Left ventricle myocardium inferior (tissue), 1 donor: ENCODE measurements around the gene FMN1. TPM values are rescaled to one million over a fixed set of nuclear protein-coding genes. Genes with fewer than 3 reads are reported as not detected.
A peak's percentile ranks its signal among the peaks of the same experiment; 100 is the strongest.

Source experiments
- DNase-seq: peaks from one replicate; pipeline ENCODE4 v3.0.0-alpha.2; 2020
- H3K27ac ChIP-seq: fragments of 200-600 bp; replicated peaks from 2 replicates; pipeline ENCODE4 v1.8.0; 2021
- H3K27me3 ChIP-seq: fragments of 200-600 bp; 2 replicates; pipeline ENCODE4 v1.8.0; 2021; ENCODE audit warnings: low read depth
- H3K36me3 ChIP-seq: fragments of 200-600 bp; 2 replicates; pipeline ENCODE4 v1.8.0; 2021
- H3K4me1 ChIP-seq: fragments of 200-600 bp; 2 replicates; pipeline ENCODE4 v1.8.0; 2021
- H3K4me3 ChIP-seq: fragments of 200-600 bp; 2 replicates; pipeline ENCODE4 v1.8.0; 2021; ENCODE audit warnings: mild to moderate bottlenecking, moderate library complexity
- H3K9me3 ChIP-seq: fragments of 200-600 bp; replicated peaks from 2 replicates; pipeline ENCODE4 v1.8.0; 2021
- intact Hi-C: fragments of 100-400 bp; cut with micrococcal nuclease; formaldehyde crosslinking; loops from one replicate; pipeline ENCODE4 v1.11.0; 2022
- total RNA-seq: library from RNA; stranded (reverse); fragmentation: NEBNext Ultra II Directional; extraction: Animal tissue kit (Norgen Biotek cat#: 25700); gene quantifications from one replicate; pipeline ENCODE4 v1.2.1, GENCODE V29; 2021
- TF ChIP-seq, protein P1 (sequence below): fragments of 200-600 bp; IDR thresholded peaks from 2 replicates; pipeline ENCODE4 v1.8.0; 2021; ENCODE audit warnings: antibody characterized with exemption, mild to moderate bottlenecking, borderline replicate concordance
- donor health status: DM: no; HTN: yes; CAD: no; lungs with severe emphysema.

Gene FMN1
- total RNA-seq, 1 donor from 2014 or later: 4.5 TPM

DNA sequence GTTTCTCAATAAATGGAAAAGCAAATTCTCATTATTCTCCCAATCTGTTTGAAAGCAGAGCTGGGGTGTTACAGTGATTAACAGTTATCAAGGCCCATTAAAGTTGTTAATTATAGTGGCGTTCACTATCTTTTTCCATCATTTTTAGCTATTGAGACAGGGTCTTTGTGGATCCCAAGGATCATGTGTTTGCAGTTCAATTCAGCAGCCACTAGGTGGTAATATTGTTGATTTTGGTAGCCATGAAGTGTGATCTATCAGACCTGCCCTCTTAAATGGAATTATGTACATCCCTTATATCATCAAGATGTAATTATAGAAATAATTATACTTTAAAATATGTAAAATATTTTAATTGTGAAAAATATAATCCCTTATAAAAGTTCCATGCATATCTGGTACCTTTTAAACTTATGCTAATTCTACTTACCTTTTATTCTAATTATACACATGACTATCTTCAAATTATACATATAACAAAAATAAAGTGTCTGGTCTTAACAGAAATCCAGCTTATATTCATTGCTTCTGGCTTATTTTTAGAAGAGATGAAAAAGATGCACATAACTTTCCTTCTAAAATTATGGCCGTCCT lies 350.3 kb downstream of the FMN1 start:
- Histone ChIP-seq H3K4me1 (no peaks in the 10 kb centered on the region), H3K9me3 (no peaks in the 10 kb centered on the region), H3K27me3 (peaks cover 22% of the 10 kb centered on the region), H3K36me3 (no peaks in the 10 kb centered on the region), H3K27ac (no peak overlapping the region), H3K4me3 (no peak overlapping the region)
- intact Hi-C loops: no loop called here
- TF ChIP-seq, protein P1, sequence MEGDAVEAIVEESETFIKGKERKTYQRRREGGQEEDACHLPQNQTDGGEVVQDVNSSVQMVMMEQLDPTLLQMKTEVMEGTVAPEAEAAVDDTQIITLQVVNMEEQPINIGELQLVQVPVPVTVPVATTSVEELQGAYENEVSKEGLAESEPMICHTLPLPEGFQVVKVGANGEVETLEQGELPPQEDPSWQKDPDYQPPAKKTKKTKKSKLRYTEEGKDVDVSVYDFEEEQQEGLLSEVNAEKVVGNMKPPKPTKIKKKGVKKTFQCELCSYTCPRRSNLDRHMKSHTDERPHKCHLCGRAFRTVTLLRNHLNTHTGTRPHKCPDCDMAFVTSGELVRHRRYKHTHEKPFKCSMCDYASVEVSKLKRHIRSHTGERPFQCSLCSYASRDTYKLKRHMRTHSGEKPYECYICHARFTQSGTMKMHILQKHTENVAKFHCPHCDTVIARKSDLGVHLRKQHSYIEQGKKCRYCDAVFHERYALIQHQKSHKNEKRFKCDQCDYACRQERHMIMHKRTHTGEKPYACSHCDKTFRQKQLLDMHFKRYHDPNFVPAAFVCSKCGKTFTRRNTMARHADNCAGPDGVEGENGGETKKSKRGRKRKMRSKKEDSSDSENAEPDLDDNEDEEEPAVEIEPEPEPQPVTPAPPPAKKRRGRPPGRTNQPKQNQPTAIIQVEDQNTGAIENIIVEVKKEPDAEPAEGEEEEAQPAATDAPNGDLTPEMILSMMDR: peak; percentile 68
- DNase-seq: no peak

DNA sequence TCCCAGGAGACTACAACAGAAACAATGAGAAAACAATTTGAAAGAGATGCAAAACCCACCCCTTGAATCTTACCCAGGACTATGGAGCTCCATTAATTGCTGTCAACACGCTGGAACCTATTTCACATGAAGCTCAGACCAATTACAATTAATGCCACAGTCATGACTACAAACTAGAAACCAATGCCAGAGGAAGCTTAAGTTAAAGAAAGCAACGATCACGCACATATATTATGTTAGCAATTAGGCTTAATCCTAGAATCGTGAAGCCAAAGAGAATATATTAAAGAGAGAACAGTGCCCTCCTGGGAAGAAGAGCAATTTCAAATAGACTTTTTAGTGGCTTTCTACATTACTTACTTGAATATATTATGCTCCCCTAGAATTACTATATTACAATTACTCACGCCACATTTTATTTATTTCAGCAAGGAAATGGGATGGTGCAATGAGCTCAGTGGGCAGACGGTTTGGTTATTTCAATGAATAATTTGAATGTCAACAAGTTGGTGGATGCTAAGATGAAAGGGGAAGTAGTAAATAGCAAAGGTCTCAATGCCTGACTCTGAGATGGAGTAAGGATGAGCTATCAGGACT lies 351.2 kb downstream of the FMN1 start:
- Histone ChIP-seq H3K36me3 (no peaks in the 10 kb centered on the region), H3K4me3 (no peak overlapping the region), H3K27ac (no peak overlapping the region), H3K4me1 (no peaks in the 10 kb centered on the region), H3K27me3 (peaks cover 31% of the 10 kb centered on the region), H3K9me3 (no peaks in the 10 kb centered on the region)
- intact Hi-C loops: no loop called here
- TF ChIP-seq, protein P1: no peak
- DNase-seq: no peak

DNA sequence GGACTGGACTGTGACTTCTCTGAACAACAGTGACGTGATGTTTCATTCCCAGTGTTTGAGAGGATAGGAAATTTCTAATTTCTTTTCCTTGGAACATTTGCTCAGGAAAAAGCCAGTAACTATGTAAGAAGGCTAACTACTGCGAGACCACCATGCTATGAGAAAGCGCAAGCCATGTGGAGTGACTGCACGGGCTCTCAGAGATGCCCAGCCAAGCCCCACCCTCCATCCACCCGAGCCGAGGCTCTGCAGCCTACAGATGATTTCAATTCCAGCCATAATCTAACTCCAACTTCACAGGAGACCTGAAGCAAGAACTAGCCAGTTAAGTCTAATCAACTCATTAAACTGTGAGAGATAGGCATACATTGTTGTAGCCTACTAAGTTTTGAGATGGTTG lies 352.4 kb downstream of the FMN1 start:
- Histone ChIP-seq H3K9me3 (no peaks in the 10 kb centered on the region), H3K27me3 (peaks cover 38% of the 10 kb centered on the region), H3K4me3 (no peak overlapping the region), H3K36me3 (no peaks in the 10 kb centered on the region), H3K4me1 (no peaks in the 10 kb centered on the region), H3K27ac (no peak overlapping the region)
- intact Hi-C loops: no loop called here
- no peak for DNase-seq
- TF ChIP-seq, protein P1: no peak

DNA sequence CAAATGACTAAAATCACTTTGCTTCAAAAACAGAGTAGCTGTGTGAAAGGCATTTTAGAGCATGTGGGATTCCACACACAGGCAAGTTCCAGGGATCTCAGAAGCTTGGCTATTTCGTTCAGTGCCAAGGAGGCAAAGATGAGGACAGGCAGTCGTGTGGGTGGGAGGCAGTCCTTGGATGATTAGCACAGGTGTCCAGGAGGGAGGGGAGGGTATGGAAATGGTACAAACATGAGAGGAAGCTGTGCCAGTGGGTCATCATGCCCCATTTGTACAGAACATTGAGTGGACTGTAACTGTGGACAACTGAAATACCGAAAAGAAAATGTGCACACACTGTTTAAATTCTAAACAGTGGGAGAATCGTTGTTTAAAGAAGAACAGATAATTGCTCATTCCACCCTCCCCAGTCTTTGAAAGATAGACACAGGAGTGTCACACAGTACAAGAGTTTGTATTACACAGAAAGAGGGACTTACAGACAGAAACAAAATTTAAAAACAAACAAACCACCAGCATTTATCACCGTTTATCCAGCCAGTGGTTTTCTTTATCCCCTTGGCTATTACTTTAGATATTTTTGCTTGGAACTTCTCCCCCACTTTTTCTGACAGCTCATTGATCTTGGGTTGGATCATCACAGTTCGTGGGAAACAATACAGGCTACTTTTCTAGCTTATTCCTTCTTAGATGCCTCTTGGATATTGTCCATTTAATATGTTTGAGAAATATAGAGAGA lies 353.8 kb downstream of the FMN1 start:
- Histone ChIP-seq H3K36me3 (no peaks in the 10 kb centered on the region), H3K9me3 (no peaks in the 10 kb centered on the region), H3K4me1 (no peaks in the 10 kb centered on the region), H3K4me3 (no peak overlapping the region), H3K27ac (no peak overlapping the region), H3K27me3 (peaks cover 38% of the 10 kb centered on the region)
- TF ChIP-seq, protein P1: no peak
- intact Hi-C loops: no loop called here
- DNase-seq: no peak

DNA sequence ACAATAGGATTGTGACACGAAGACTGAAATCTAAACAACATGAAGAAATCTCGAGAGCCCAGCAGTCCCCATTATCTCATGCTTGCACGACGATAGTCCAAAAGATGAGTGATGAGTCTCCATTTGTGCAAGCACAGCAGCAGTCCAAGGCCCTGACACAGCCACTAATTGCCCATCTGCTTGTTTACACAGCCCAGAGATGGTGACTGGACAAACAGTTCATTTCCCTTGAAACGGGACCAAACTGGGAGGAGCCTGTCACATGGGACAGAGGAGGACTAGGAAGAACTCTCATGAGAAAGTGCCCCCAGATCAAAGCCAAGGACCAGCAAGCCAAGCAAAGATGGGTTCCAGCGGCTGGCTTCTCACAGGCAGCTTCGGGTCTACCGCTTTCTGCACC lies 355.7 kb downstream of the FMN1 start:
- Histone ChIP-seq H3K27me3 (peaks cover 38% of the 10 kb centered on the region), H3K36me3 (no peaks in the 10 kb centered on the region), H3K27ac (no peak overlapping the region), H3K4me3 (no peak overlapping the region), H3K9me3 (no peaks in the 10 kb centered on the region), H3K4me1 (no peaks in the 10 kb centered on the region)
- DNase-seq: no peak
- TF ChIP-seq, protein P1: no peak
- intact Hi-C loops: no loop called here
